ENCODE measurements around the gene SEMA7A.
"Not testable (repeated sequence)": the region's sequence is repeated elsewhere in the genome, so short reads cannot be mapped to it uniquely, and the experiment has no call there.

SEMA7A gene

GRCh38 chr15:74433592-74434262 lies at the start of gene SEMA7A:
Gene SEMA7A, minus strand, starts transcription at chr15:74433958. Its CDS starts 40 bp downstream, at chr15:74433918.
- DNase-seq, result peak; percentile 54

- no peak for DNase-seq
Observed at GRCh38 chr15:74482661-74483060, 48.9 kb upstream of the SEMA7A start.

- not testable (repeated sequence) for DNase-seq
Observed at GRCh38 chr15:74480364-74480763, 46.6 kb upstream of the SEMA7A start.

- not testable (repeated sequence) for DNase-seq
Observed at GRCh38 chr15:74471621-74472020, 37.9 kb upstream of the SEMA7A start.

GRCh38 chr15:74470631-74471395 lies 37.1 kb upstream of the SEMA7A start:
- no peak for DNase-seq

- no peak for DNase-seq
Observed at GRCh38 chr15:74468341-74469032, 34.7 kb upstream of the SEMA7A start.

GRCh38 chr15:74466570-74466969 lies 32.8 kb upstream of the SEMA7A start:
- no peak for DNase-seq

GRCh38 chr15:74464897-74465296 lies 31.1 kb upstream of the SEMA7A start:
- DNase-seq, result no peak

- no peak for DNase-seq
Observed at GRCh38 chr15:74464216-74464615, 30.5 kb upstream of the SEMA7A start.

GRCh38 chr15:74463634-74464033 lies 29.9 kb upstream of the SEMA7A start:
- no peak for DNase-seq

- no peak for DNase-seq
Observed at GRCh38 chr15:74461847-74462511, 28.2 kb upstream of the SEMA7A start.

- peak; percentile 89 for DNase-seq
Observed at GRCh38 chr15:74460871-74461846, 27.4 kb upstream of the SEMA7A start, which contains the start of gene UBL7. Gene UBL7, minus strand, starts transcription at chr15:74461160. Its CDS starts 2,293 bp downstream, at chr15:74458867.

GRCh38 chr15:74460298-74460697 lies 26.5 kb upstream of the SEMA7A start:
- DNase-seq, result no peak

- not testable (repeated sequence) for DNase-seq
Observed at GRCh38 chr15:74459798-74460197, 26.0 kb upstream of the SEMA7A start.

GRCh38 chr15:74458473-74458872 lies 24.7 kb upstream of the SEMA7A start:
- DNase-seq, result no peak

- not testable (repeated sequence) for DNase-seq
Observed at GRCh38 chr15:74457036-74457435, 23.3 kb upstream of the SEMA7A start.

GRCh38 chr15:74454764-74455500 lies 21.2 kb upstream of the SEMA7A start:
- DNase-seq, result no peak

GRCh38 chr15:74453925-74454763 lies 20.4 kb upstream of the SEMA7A start:
- DNase-seq, result no peak

GRCh38 chr15:74451861-74452835 lies 18.4 kb upstream of the SEMA7A start:
- no peak for DNase-seq

All from NCI-H510A (cell line).